GM18507 (cell line): ENCODE results near the gene DAP.
"Not testable (repeated sequence)": the region's sequence is repeated elsewhere in the genome, so short reads cannot be mapped to it uniquely, and the experiment has no call there.

Experiments used
- DNase-seq: peaks from one replicate; pipeline ENCODE4 v3.0.0; 2011; ENCODE audit warnings: low read depth; ENCODE audit not compliant: insufficient read length; ENCODE audit errors: extremely low spot score
- FAIRE-seq: peaks from 2 replicates; lab custom pipeline; 2011; peaks lifted over from hg19 to GRCh38; lab: Jason Lieb, UNC

The DAP gene, protein sequence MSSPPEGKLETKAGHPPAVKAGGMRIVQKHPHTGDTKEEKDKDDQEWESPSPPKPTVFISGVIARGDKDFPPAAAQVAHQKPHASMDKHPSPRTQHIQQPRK

DNA sequence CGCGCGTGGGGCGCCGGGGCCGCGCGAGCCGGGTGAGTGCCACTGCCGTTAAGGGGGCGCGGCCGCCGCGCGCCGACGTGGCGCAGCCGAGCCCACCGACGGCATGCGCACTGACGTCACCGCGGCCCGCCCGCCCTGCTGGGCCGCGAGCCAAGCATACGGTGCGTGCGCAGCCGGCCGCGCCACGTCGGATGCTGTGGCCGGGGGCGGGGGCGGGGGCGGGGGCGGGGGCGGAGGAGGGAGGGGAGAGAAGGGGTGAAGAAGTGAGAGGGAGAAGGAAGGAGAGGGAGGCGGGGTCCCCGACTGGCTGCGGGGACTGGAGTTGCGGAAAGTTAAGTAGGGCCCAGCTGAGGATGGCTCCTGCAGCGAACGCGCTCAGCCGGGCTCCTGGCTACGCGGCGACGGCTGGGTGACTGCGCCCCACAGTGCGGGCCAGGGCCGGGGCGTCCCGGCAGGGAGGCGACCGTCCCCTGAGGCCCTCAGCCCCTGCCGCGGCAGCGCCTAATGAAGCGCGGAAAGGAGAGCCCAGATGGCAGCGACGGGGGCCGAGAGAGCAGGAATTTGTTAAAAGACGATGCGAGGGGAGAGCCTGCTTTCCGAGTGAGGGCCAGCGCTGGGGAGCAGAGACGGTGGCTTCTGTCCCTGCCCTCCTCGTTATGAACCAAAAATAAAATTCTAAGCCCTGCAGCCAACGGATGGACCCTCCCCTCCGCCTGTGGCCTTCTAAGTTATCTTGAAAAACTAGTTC lies at the start of gene DAP:
Gene DAP (minus strand): TSS at position 50 of the 748 bp plus-strand sequence. CDS start 166 bp downstream, outside the sequence.
- DNase-seq = peak; percentile 79
- peak; percentile 79 for FAIRE-seq

- DNase-seq (no peak), FAIRE-seq (no peak)
These were observed 47.6 kb upstream of the DAP start for GRCh38 chr5:10808347-10809226.

- DNase-seq = no peak
- no peak for FAIRE-seq
These were observed 41.1 kb upstream of the DAP start for GRCh38 chr5:10801931-10802666.

DNA sequence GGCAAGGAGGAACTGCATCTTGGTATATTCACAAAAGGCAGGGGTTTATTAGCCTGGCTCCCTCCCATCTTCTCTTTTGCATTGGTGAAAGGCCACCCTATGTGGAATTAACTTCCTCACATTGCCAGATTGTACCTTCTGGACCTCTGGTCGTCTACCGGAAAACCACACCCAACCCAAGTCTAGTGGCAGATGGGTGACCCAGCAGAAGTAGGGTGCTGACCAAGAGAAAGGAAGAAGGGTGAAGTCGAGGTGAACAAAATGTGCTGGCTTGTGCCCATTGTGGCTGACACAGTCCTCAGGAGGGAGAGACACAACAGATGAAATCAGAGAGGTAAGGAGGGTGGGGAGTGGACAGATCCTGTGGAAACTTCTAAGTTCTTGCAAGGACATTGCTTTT lies 39.8 kb upstream of the DAP start:
- FAIRE-seq (no peak), DNase-seq (no peak)

- no peak for DNase-seq
- FAIRE-seq = no peak
These were observed 36.2 kb upstream of the DAP start for GRCh38 chr5:10797261-10797660.

DNA sequence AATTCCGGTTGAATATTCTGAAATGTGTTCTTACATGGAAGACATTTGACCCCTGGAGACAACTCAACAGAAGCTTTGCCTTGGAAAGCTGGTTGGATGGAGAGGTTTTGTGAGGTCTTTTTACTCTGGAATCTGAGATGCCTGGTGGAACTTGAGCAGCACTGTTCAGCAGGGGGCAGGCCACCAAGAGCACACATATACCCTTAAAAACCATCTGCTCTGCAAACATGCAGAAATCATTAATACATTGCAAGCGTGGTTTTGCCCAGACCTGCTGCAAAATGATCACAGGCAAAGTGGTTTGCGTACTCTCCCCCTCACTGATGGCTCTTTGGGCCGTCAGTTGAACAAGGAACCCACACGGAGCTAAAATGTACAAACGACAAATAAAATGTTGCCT lies 32.8 kb upstream of the DAP start:
- no peak for FAIRE-seq
- DNase-seq = no peak

GRCh38 chr5:10792336-10792735 lies 31.3 kb upstream of the DAP start:
- FAIRE-seq (no peak), DNase-seq (no peak)

GRCh38 chr5:10789726-10790125 lies 28.7 kb upstream of the DAP start:
- FAIRE-seq (no peak), DNase-seq (no peak)

GRCh38 chr5:10789021-10789420 lies 28.0 kb upstream of the DAP start:
- FAIRE-seq (no peak), DNase-seq (no peak)

- no peak for DNase-seq
- FAIRE-seq = no peak
These were observed 27.3 kb upstream of the DAP start for GRCh38 chr5:10788358-10788757.

DNA sequence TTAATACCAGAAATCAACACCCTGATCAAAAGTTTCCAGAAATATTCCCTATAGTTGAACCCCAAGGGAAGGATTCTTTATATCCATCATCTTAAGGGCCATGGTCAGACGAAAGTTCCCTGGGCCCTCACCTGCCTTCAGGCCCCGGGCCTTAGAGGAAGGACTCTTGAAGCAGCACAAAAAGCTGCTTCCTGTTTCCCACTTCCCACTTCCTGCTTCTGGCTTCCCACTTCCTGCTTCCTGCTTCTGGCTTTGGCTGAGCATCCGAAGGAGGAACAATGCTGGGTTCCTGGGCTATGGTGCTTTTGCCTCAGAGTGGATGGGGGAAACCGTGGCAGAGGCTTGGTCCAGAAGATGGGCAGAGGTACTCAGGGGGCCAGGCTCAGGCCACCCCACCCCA lies 25.8 kb upstream of the DAP start:
- no peak for FAIRE-seq
- DNase-seq = no peak

- not testable (repeated sequence) for DNase-seq, FAIRE-seq
These were observed 19.2 kb upstream of the DAP start for GRCh38 chr5:10780208-10780607.

DNA sequence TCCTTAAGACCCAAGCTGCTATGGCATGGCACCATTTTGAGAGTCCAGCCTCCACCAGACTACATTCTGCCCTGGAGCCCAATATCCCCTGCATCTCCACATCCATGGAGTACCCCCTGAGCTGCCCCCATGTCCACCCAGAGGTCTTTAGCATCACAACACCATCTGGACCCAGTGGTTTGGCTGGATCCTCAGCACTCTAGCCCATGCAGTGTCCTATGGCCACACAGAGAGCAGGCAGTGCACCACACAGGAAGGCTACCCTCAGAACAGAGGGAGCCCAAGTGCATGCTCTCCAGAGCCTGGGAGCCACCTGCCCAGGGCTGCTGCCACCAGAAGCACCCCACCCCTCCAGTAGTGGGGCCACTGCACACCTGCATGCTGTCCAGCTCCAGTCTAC lies 18.6 kb upstream of the DAP start:
- no peak for FAIRE-seq
- no peak for DNase-seq

DNA sequence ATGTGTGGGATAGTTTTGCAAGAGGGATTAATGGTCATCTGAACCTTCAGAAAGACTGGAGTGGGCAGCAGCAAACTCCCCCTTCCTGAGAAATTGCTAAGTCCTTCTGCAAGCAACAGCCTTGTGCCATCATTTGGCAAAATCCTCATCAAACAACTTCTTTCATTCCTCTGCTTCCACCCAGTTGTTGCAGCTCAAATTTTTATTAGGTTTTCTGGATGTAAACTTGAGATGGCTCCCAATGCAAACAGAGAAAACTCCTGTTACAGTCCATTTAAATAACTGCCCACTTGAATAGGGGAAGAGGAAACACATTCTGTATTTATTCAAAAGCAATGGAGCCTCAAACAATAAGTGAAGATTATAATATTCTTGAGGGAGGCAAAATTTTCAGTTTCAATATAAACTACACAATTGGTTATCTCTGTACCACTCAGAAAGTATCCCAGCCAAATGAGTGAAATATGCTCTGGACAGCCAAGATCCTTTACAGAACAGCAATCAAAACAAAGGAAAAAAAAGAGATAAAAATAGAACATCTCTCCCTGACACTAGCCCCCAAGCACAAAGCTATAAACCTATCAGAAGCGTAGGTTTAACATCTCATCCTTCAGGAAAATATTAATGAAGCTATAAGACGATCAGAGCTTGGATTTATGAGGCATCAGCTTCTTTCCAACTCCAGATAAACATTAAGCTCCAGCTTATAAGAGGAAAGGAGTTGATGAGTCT lies 17.3 kb upstream of the DAP start:
- DNase-seq = no peak
- FAIRE-seq = no peak

DNA sequence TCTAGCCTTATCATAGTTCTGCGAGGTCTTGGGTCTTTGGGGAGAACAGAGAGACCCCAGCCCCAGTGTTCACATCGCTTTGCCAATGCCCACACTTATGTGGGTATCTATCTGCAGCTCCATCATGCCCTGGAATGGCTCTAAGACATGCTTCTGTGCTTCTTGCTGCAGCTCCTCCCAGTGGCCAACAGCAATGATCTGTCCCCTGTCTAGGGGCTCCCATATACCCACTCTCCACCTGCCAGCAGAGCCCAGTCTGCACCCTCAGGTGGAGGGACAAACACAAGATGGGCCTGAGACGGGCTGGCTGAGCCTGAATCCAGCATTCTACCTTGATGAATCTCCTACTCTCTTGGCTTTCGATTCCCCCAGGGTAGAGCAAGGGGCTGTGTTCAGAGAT lies 14.6 kb upstream of the DAP start:
- FAIRE-seq (no peak), DNase-seq (no peak)

DNA sequence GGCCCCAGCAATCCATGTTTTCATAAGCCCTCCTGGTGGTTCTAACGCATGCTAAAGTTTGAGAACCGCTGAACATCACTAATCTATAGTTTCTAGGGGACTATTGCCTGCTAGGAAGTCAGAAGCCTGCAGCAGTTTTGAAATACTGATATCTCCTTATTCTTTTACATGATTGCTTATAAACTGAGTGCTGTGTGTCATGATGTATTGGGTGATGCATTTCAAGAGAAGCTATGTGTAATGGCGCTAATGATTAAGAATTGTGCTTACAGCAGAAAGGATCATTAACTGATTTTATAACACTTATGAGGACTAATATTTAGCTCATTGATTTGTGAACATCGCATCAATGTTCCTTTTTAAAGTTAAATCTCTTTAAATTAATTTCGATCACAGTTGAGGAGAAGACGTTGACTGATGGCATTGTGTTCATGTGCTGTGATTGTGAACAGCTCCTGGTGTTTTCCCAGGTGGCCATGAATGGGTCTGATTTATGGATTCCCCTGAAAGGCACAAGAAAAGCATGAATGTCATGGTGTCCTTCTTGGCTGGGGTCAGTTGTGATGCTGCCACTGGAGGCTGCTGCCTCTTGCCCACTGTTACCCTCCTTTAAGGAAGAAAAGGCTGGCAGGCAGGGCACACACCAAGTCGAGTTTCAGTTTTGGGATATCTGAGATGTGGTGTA lies 12.0 kb upstream of the DAP start:
- DNase-seq (no peak), FAIRE-seq (no peak)

DNA sequence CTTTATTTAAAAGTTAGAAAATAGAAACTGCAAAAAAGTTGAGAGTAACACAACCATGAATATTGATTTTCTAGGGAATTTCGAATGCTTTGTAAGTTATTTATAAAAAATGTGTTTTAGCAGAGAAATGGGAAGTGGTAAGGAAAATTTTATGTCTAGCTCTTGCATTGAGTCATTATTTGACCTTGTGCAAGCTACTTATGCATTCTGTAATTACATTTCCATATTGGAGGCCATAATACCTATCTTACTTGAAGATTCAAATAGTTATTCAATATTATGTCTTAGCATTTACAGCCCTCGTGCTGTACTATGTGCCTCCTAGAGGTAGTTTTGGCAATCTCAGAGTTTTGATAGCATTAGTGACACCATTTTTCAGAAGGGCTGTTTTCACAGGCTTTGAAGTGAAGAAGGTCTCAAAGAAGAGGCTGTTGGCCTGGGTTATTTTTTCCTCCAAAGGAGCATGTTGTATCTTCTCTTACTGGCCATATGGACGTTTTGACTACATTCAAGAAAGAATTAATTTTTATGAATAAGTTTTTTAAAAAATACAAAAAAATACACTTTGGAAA lies 7.4 kb upstream of the DAP start:
- FAIRE-seq (no peak), DNase-seq (no peak)

DNA sequence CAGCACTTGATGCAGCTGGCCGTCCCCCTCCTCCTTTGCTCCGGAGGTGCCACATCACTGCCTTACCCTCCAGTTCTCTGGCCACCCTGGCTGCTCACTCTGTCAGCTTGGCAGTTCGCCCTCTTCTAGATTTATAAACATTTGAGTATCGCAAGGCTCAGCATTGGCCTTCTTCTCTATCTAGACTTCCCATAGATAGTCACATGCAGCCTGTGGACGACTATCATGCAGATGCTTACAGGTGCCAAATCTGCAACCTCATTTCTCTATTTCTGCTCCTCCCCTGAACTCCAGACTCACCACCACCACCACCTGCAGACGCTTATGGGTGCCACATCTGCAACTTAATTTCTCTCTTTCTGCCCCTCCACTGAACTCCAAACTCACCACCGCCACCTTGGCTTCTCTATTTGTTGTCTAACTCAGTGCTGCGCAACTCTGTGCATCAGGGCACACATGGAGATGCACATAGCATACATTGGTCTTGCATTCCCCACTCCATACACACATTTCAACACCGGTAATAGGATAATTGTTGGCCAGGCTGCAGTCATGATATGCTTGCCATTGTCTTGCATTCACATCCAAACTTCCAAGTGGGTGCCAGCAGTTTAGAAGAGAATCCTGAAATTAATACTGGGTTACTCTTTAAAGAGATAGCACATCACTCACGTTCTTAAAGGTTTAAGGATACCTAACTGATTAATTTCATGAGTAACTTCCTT lies 1.9 kb upstream of the DAP start:
- DNase-seq = no peak
- no peak for FAIRE-seq
